ENCODE data around the gene TIA1. TPM values are rescaled to one million over a fixed set of nuclear protein-coding genes. Genes with fewer than 3 reads are reported as not detected.
"Not testable (repeated sequence)": the region's sequence is repeated elsewhere in the genome, so short reads cannot be mapped to it uniquely, and the experiment has no call there.

Gene TIA1
- total RNA-seq, 1 experiment from 2014 or later: 94.1 TPM

- no peak for TF ChIP-seq EZH2phosphoT487 (IDR thresholded peaks at IDR 0.05; ENCODE audit: borderline replicate concordance)
- no peak for TF ChIP-seq EZH2 (IDR thresholded peaks at IDR 0.05)
- TF ChIP-seq TCF7L2 (IDR thresholded peaks at IDR 0.05; ENCODE audit: borderline replicate concordance, extremely low read depth, insufficient read depth, insufficient read length): no peak
Observed at GRCh38 chr2:70226781-70227180, 21.6 kb downstream of the TIA1 start (continued).

GRCh38 chr2:70223305-70223704 is 25.1 kb downstream of the TIA1 start:
- DNase-seq (ENCODE audit: low read depth, low spot score); H3K27me3 ChIP-seq (ENCODE audit: insufficient read depth, low read length); CTCF ChIA-PET; BruUV-seq (replicated peaks); H3K27ac ChIP-seq (ENCODE audit: low read depth, low read length); H3K9ac ChIP-seq (ENCODE audit: low read length); H3K4me1 ChIP-seq (ENCODE audit: control insufficient read depth in 1 of 2, insufficient read depth in 2 of 2, low read length in 2 of 2); H3K79me2 ChIP-seq (ENCODE audit: insufficient read depth, low read length); H4K20me1 ChIP-seq (ENCODE audit: insufficient read depth); RAD21 ChIA-PET (ENCODE audit: low non-redundant PET in 1 of 2, low total read pairs in 2 of 2, uncharacterized antibody in 2 of 2, unreplicated experiment in 2 of 2); ATAC-seq; H2AFZ ChIP-seq (ENCODE audit: low read depth, low read length, poor library complexity, severe bottlenecking); H3K4me3 ChIP-seq (replicated peaks in 1 of 2; ENCODE audit: low read depth in 1 of 2, low read length in 2 of 2); intact Hi-C loops (cut with micrococcal nuclease); H3K9me2 ChIP-seq (ENCODE audit: insufficient read depth); H3K9me3 ChIP-seq (ENCODE audit: control insufficient read depth in 1 of 2, insufficient read depth in 1 of 2, low read depth in 1 of 2, low read length in 2 of 2); POLR2A ChIA-PET; H3K4me2 ChIP-seq (ENCODE audit: low read length): not testable (repeated sequence)
- H3K36me3 ChIP-seq (ENCODE audit: control insufficient read depth in 1 of 2, insufficient read depth in 2 of 2, low read length in 2 of 2): peaks cover 35 to 72% of the 10 kb centered on the region in 2 experiments

GRCh38 chr2:70214953-70215549 is 33.4 kb downstream of the TIA1 start:
- BruUV-seq (replicated peaks): no TSS peak
- ChIA-PET POLR2A (interaction anchor here (0.7 kb wide), 1 partner anchor 42 kb away, joined by 3 read pairs; the partner anchor contains the start of gene PCYOX1), RAD21 (ENCODE audit: low non-redundant PET in 1 of 2, low total read pairs in 2 of 2, uncharacterized antibody in 2 of 2, unreplicated experiment in 2 of 2) (no interaction called here), CTCF (no interaction called here)
- intact Hi-C loops (cut with micrococcal nuclease): no loop called here
- Histone ChIP-seq H3K4me3 (replicated peaks in 1 of 2; ENCODE audit: low read depth in 1 of 2, low read length in 2 of 2) (no peak overlapping the region), H3K27me3 (ENCODE audit: insufficient read depth, low read length) (no peaks in the 10 kb centered on the region), H3K9me2 (ENCODE audit: insufficient read depth) (no peaks in the 10 kb centered on the region), H3K27ac (ENCODE audit: low read depth, low read length) (no peak overlapping the region), H3K4me1 (ENCODE audit: control insufficient read depth in 1 of 2, insufficient read depth in 2 of 2, low read length in 2 of 2) (no peaks in the 10 kb centered on the region), H3K79me2 (ENCODE audit: insufficient read depth, low read length) (no peaks in the 10 kb centered on the region), H3K9ac (ENCODE audit: low read length) (no peak overlapping the region), H4K20me1 (ENCODE audit: insufficient read depth) (no peaks in the 10 kb centered on the region), H3K36me3 (ENCODE audit: control insufficient read depth in 1 of 2, insufficient read depth in 2 of 2, low read length in 2 of 2) (peaks cover 23 to 59% of the 10 kb centered on the region in 2 experiments), H3K4me2 (ENCODE audit: low read length) (no peak overlapping the region), H2AFZ (ENCODE audit: low read depth, low read length, poor library complexity, severe bottlenecking) (no peak overlapping the region), H3K9me3 (ENCODE audit: control insufficient read depth in 1 of 2, insufficient read depth in 1 of 2, low read depth in 1 of 2, low read length in 2 of 2) (no peaks in the 10 kb centered on the region)
- no peak for DNase-seq (ENCODE audit: low read depth, low spot score)
- ATAC-seq: no peak
- TF ChIP-seq REST (IDR thresholded peaks at IDR 0.05; ENCODE audit: low read depth) (no peak), EZH2 (IDR thresholded peaks at IDR 0.05) (no peak), CBX3 (IDR thresholded peaks at IDR 0.05; ENCODE audit: low read depth) (no peak), YY1 (IDR thresholded peaks at IDR 0.05; ENCODE audit: extremely low read depth, insufficient replicate concordance, low read depth, low read length) (no peak)
